ENCODE data around the gene VPS26A.

The VPS26A gene

GRCh38 chr10:69123747-69124562 lies at the start of gene VPS26A:
Gene VPS26A, plus strand, starts transcription at chr10:69124178. Its CDS starts 100 bp downstream, at chr10:69124278.
- peak; percentile 96 for DNase-seq

GRCh38 chr10:69074532-69074931 lies 49.4 kb upstream of the VPS26A start:
- DNase-seq: no peak

GRCh38 chr10:69075431-69075830 lies 48.5 kb upstream of the VPS26A start:
- no peak for DNase-seq

GRCh38 chr10:69078311-69078710 lies 45.7 kb upstream of the VPS26A start:
- no peak for DNase-seq

GRCh38 chr10:69080226-69080625 lies 43.8 kb upstream of the VPS26A start:
- DNase-seq: no peak

- DNase-seq: no peak
Observed at GRCh38 chr10:69086001-69086509, 37.9 kb upstream of the VPS26A start.

- DNase-seq: peak; percentile 89
Observed at GRCh38 chr10:69087590-69088470, 36.1 kb upstream of the VPS26A start, which contains the start of gene SRGN. Gene SRGN, plus strand, starts transcription at chr10:69088103. Its CDS starts 55 bp downstream, at chr10:69088158.

GRCh38 chr10:69088471-69088769 lies 35.6 kb upstream of the VPS26A start:
- DNase-seq: peak; percentile 21

GRCh38 chr10:69088801-69089501 lies 35.0 kb upstream of the VPS26A start:
- peak; percentile 90 for DNase-seq

GRCh38 chr10:69089638-69090599 lies 34.1 kb upstream of the VPS26A start:
- peak; percentile 86 for DNase-seq

- no peak for DNase-seq
Observed at GRCh38 chr10:69090685-69091084, 33.3 kb upstream of the VPS26A start.

GRCh38 chr10:69091143-69091651 lies 32.8 kb upstream of the VPS26A start:
- DNase-seq: no peak

GRCh38 chr10:69092959-69093850 lies 30.8 kb upstream of the VPS26A start:
- DNase-seq: peak; percentile 92

- no peak for DNase-seq
Observed at GRCh38 chr10:69093933-69094332, 30.0 kb upstream of the VPS26A start.

- DNase-seq: no peak
Observed at GRCh38 chr10:69096045-69096444, 27.9 kb upstream of the VPS26A start.

- DNase-seq: no peak
Observed at GRCh38 chr10:69097729-69098128, 26.2 kb upstream of the VPS26A start.

- no peak for DNase-seq
Observed at GRCh38 chr10:69100136-69100872, 23.7 kb upstream of the VPS26A start.

GRCh38 chr10:69101451-69102095 lies 22.4 kb upstream of the VPS26A start:
- peak; percentile 45 for DNase-seq

GRCh38 chr10:69102440-69102839 lies 21.5 kb upstream of the VPS26A start:
- DNase-seq: no peak

Measured in CD4-positive, alpha-beta T cell treated with Interleukin-4 for 4 hours (primary cell).